Measurements from ENCODE around the gene ARF6.
"Not testable (repeated sequence)": the region's sequence is repeated elsewhere in the genome, so short reads cannot be mapped to it uniquely, and the experiment has no call there.

ARF6 gene

DNA sequence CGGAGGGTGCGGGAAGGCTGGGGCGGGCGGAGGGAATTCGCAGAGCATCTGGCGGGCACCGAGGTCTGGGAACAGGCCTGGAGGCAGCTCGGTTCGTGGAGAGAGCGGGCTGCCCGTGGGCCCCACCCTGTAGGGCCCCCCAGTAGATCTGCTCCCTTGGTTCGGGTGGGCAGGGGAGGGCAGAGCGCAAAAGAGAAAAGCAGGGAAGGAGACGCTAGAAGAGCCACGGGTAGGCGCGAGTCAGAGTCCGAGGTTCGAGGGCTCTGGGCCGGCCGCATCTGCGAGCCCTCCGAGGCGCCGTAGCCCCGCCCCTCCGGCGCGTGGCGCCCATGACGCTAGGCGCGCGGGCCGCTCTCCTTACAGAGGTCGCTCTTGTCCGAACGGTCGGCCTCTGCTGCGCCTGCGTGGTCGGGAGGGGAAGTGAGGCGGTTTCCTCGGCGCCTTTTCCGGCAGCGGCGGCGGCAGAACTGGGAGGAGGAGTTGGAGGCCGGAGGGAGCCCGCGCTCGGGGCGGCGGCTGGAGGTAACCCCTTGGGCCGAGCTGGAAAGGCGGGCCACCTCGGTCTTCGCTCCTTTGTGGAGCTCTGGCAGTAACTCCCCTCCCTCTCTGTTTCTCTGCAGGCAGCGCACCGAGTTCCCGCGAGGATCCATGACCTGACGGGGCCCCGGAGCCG lies at the start of gene ARF6:
Gene ARF6 (plus strand): TSS at position 447 of the 673 bp plus-strand sequence. CDS start 655 bp downstream, outside the sequence.
- peak; percentile 90 for DNase-seq

DNA sequence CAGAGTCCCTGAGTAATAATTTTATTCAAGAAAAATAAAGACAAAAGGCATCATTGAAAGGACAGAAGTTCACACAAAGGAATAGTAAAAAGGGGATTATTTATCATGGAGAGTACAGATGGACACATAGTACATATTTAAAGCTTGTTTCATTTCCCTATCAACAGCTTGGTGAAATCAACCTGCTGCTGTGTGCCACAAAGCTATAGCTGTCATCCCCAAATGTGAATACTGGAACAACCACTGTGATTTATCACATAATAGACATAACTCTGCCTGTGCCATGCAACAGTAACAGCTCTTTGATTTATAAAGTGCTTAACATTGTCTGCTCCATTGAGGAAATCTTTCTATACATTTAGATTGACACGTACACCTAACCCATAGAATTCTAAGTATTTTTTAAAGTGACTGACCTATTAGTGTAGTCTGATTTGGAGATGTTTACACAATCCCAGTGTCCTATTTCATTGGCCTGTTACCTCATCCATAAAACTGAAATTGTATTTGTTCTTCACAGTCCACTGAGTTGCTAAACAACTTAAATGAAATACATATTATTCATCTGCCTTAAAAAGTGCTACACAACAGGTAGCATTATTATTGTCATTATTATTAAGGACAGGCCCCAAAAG lies 43.6 kb upstream of the ARF6 start:
- no peak for DNase-seq

DNA sequence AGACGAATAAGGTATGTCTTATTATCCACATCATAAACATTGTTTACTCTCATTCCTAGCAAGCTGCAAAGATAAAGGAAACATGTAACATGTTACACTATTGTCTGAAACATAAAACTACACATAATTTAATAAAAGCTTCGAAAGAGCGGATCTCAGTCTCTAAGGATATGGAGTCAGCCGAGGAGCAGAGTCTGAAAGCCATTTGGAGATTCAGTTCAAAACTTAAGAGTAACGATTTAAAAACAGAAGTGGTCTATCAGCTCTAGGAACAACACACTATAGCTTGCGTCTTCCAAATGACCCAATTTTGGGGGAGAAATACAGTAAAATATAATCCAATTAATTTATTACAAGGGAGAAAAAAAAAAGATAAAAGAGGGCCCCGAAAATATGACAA lies 41.1 kb upstream of the ARF6 start:
- no peak for DNase-seq

DNA sequence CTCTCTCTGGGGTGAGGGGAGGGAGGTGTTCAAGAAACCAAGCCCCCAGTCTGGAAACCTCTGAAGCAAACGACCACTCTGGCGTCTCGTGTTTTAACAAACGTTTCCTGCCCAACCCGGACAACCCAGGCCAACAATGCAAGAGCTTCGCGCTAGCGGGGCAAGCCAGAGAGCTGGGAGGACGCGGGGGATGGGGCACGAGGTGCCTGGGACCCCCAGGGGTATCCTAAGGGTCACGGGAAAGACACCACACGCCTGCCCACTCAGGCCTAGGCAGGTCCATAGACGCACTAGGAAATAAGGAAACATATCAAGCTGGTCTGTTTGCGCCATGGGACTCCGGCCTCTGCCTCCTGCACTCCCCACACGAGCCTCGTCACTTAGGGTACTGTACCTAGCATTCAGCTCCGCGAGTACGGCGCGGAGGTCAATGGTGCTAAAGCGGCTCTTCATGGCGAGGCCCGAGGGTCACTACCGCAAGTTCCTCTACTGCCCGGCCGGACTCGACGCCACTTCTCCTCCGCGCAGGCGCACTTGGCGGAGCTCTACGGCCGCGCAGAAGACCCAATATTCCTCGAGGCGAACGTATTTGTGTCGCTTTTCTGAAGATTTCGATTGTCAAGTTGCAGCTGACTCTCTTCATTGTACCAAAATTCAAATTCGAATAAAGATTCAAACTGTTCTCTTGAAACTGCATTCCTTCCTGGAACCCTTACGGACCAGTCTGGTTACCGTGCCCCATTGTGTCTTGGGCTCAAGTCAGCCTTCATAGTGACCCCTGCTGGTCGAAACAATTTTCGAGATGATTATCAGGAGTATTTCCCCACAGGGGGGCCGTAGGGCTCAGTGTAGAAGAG lies 40.4 kb upstream of the ARF6 start, which contains the start of gene NEMF:
Gene NEMF (minus strand): TSS at position 488 of the 857 bp plus-strand sequence. CDS start 35 bp downstream, at position 453.
- DNase-seq, result peak; percentile 65

DNA sequence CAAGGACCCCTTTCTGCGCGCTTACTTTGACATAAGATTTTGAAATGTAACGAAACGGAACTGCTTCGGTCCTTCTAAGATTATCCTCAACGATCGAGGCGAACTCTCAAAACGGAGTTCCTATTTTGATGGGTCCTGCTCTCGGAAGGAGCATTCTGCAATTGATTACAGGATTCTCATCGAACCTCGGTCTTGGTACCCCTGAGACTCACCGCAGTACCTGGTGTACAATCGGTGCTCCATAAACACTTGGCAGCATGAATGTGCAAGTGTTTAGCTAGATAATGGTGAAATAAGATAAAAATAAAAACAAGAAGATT lies 39.8 kb upstream of the ARF6 start:
- no peak for DNase-seq

DNA sequence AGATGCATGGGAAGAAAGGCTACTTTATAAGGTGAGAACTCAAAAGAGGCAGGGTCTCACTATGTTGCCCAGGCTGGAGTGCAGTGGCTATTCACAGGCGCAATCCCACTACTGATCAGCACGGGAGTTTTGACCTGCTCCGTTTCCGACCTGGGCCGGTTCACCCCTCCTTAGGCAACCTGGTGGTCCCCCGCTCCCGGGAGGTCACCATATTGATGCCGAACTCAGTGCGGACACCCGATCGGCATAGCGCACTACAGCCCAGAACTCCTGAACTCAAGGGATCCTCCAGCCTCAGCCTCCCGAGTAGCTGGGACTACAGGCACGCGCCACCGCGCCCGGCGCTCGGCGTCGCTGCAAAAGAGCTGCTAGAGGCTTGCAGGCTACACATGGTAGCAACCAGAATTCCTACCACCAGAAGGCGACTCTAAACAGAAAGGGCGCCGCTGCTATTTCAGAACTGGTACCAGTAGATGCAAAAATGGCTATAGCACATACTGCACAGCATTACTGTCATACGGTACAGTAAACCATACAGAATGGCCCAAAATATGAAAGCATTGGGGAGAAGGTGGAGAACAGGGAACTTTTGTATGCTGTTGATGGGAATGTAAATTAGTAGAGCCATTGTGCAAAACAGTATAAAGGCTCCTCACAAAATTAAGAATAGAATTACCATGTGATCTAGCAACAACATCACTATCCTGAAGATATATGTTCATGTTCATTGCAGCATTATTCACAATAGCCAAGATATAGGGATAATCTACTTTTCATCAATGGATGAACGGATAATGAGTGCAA lies 39.1 kb upstream of the ARF6 start:
- peak; percentile 70 for DNase-seq

DNA sequence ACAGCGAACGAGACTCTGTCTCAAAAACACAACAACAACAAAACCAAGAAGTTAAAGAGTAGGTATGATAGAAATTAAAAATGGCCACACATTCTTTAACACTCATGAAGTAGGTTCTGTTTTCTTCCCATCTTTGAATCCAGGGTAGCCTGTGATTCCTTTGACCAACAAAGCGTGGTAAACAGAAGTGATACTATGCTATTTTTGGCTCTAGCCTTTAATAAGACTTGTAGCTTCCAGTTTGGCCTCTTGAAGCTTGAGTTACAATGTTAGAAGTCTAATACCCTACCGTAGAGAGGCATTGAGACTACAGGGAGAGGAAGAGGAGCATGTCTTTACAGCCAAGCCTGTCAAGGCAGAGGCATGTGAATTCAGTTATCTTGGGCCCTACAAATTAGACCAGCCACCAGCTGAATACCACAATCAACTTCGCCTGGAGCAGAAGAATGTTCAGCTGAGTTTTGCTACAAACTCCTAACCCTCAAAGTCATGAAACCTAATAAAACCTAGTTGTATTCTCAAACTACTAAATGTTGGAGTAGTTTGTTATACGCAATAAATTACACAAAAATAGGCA lies 35.4 kb upstream of the ARF6 start:
- DNase-seq, result no peak

DNA sequence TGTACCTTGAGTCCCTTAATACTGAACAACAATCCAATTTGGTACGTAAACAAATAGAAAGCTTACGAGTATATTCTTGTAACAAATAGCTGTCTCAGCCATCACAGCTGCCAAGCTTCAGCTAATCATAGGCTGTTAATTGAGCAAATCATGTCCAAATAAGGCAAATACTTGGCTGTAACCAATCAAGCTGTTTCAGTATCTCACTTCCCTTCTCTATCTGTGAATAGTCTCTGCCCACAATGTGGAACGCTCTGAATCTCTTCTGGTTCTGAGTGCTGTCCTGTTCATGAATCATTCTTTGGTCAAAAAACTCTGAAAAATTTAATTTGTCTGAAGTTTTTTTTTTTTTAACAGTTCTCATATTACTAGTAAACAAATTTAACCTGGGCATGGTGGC lies 34.5 kb upstream of the ARF6 start:
- DNase-seq, result no peak

DNA sequence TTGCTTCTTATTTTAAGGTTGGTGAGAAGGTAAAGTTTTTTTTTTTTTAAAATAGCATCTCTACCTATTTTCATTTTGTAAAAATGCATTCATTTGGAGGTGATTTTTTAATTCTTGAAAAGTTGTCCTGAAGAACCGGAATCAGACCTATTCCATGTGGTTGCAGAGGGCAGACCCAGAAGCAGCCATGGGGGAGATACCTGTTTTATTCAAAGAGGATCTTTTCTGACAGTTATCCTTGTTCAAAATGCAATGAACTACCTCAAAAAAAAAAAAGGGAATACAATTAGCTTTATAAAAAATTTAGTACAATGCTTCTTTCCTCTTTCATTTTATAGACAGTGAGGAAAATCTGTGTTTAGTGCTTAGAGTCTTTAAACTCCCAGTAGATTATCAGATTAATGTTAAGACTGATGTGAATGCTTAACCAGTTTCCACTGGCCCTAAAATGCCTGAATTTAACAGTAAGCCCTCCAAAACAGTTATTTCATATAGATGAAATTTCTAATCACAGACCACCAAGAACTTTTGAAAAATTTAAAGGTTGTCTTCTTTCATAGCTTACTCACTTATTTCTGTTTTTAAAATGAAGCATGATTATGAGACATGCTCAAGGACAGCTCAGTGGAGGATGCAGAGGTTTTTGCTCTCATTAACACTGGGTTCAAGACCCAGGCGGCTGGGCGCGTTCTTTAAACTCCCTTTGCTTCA lies 31.7 kb upstream of the ARF6 start:
- no peak for DNase-seq

DNA sequence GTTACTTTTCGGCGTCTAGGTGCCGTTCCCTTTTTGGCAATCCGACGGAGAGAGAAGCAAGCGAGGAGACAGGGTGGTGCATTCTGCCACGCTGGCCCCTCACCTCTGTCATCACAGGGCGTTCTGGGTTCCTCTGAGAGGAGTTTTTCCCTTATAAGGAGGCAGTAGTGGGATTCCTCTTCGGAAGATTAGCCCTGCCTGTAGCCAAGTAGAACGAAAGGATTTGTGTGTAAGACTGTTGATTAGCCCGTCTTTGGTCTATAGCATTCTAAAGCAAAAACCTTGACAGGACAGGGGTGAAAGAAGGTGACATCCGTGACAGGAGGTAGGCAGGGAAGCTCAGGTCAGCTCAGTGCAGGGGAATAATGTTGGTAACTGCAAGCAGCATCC lies 31.2 kb upstream of the ARF6 start:
- peak; percentile 84 for DNase-seq

DNA sequence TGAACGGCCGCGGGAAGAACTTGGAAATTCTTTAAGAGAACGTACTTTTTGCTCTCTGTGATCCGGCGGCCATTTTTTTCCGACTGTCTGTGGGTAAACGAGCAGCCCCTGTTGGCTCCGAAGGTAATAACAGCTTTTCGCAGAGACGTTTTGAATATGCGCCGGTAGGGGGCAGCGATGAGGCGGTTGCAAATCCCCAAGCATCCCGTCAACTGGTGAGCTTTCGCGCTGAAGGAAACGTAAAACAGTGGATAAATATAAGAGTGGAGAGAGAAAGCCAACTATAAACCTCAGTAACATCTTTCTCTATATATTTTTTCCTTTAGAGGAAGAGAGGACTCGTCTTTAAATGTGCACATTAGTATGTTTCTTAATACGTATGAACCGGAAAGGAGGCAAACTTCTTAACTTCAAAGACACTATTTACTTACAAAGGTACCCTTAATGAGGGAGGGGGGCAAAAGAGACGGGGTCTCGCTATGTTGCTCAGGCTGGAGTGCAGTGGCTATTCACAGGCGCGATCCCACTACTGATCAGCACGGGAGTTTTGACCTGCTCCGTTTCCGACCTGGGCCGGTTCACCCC lies 30.7 kb upstream of the ARF6 start:
- DNase-seq, result peak; percentile 93

DNA sequence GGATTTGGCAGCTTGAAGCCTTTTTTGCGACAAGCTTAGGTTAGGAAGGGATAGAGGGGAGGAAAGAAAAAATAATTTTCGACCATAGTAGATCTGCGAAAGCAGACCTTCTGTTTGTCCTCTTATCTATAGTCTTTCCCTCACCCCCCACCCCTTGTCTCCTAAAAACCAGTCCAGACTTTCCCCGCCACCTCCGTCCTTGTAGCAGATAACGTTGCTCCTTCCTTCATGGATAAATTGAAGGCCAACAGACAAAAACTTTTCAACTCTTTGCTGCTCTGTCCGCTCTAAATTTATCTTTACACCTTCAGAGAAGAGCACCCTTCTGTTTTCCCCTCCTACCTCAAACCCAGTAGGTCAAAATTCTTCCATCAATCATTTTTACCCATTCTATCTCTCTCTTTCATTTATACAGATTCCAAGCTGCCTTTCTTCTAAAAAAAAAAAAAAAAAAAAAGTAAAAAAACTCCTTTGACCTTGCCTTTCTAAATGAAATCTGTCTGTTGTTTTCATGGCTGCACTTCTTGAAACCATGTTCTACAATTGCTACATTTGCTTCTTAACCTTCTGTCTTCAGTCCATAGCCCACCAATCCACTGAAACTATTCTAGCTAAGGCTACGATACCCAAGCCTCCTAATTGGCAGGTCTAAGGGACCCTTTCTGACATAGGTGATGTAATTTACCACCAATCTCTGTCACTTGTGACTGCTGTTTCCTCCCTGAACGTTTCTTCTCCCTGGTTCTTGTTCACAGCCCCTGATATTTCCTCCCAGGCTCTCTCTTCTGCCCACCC lies 29.2 kb upstream of the ARF6 start:
- DNase-seq, result no peak

DNA sequence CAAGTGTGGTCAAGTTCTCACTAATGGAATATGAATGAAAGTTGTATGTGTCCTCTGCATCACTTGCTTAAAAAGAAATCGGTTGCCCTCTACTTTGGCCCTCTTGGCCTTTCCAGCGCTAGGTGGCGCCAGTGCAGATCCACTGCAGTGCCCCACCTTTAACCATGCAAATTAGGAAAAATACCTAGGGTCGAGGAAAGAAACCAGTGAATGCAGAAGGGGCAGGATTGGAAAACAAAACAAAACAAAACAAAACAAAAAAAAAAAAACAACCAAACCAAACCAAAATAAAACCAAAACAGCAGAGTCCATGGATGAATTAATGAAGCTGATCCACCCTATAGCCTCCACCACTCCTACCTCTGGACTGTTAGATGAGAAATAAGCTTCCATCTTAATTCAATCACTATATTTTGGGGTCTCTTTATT lies 27.4 kb upstream of the ARF6 start:
- DNase-seq, result peak; percentile 25

DNA sequence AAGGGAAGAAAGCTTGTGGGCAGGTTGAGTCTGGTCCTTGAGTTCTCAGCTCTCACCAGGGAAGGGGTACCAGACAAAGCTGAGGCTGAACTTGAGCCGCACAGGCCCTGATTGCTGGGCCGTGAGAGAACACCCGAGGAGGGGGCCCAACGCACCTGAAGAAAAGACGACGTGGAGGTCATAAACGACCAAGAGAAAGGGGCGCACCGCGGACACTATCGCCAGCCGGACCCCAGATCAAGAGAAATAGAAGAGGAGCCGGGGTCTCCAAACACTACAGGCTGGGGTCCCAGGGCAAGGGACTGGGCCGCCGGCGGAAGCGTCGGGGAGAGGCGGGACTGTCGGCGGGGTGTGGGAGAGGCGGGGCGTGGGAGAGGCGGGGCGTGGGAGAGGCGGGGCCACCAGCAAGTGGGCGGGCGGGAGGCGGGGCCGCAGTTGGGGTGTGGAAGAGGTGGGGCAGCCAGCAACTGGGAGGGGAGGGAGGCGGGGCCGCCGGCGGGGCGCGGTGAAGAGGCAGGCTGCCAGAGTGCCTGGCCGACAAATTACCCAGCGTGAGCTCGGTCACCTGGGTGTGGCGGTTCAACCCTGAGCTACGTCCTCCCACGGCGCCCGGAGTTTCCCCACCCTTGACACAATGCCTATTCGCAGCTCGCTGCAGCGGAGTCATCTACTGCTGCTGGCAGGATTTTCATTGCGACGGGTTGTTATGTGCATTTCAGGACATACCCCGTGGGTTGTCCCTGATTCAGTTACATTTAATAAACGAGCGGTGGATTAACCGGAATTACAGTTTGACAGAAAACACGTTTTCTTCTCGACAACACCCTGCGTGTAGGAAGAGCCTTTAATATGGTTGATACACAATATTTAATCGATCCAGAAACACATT lies 24.8 kb upstream of the ARF6 start:
- peak; percentile 72 for DNase-seq

DNA sequence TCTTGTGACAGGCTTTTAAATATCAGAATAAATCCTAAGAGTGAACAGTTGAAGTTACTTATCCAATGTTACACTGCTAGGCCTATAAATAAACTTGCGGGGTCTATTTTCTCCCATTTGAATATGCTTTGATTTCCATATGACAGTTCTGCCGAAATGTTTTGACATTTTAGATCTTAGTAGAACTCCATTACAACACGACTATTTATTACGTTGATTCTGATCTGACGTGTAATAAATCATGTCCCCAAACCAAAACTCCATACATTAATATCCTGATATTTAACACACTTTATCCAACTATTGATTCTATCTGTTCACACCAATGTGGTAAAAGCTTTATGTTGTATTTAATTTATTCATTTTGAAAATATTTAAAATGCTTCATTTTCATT lies 24.2 kb upstream of the ARF6 start:
- DNase-seq, result no peak

DNA sequence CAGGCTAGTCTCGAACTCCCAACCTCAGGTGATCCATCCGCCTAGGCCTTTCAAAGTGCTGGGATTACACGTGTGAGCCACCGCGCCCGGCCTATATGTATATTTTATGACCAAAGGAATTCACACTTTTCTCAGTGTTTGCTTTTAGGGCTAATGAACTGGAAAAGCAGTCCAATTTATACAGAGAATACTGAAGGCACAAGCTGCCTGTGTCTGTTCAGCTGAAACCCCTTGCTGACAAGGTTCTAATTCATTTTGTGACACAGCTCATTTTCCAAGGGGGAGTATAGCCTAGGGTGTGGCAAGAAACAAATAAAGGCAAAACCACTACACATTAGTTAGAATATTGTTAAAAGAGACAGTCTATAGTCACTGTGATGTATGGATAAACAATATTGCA lies 22.0 kb upstream of the ARF6 start:
- DNase-seq, result no peak

DNA sequence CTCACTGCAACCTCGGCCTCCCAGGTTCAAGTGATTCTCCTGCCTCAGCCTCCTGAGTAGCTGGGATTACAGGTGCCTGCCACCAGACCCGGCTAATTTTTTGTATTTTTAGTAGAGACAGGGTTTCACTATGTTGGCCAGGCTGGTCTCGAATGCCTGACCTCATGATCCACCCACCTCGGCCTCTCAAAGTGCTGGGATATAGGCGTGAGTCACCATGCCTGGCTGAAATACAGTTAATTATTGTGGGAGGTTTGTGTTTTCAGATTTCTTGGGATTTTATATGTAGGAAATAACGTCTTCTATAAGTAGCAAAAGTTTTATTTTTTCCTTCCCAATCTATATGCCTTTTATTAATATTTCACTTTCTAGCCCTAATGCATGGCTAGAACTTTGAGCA lies 19.3 kb upstream of the ARF6 start:
- DNase-seq, result not testable (repeated sequence)

DNA sequence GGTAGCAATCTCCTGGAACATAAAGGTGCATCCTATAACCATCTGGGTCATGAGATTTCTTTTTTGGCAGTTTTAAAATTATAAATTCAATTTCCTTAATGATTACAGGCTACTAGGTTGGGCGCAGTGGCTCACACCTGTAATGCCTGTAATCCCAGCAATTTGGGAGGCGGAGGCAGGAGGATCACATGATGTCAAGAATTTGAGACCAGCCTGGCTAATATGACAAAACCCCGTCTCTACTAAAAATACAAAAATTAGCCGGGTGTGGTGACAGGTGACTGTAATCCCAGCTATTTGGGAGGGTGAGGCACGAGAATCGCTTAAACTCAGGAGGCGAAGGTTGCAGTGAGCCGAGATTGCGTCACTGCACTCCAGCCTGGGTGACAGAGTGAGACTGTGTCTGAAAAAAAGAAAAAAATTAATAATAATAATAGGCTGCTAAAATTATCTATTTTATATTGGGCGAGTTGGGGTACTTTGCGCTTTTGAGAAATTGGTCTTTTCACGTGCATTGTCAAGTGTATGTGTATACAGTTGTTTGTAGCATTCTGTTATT lies 17.2 kb upstream of the ARF6 start:
- DNase-seq, result no peak

DNA sequence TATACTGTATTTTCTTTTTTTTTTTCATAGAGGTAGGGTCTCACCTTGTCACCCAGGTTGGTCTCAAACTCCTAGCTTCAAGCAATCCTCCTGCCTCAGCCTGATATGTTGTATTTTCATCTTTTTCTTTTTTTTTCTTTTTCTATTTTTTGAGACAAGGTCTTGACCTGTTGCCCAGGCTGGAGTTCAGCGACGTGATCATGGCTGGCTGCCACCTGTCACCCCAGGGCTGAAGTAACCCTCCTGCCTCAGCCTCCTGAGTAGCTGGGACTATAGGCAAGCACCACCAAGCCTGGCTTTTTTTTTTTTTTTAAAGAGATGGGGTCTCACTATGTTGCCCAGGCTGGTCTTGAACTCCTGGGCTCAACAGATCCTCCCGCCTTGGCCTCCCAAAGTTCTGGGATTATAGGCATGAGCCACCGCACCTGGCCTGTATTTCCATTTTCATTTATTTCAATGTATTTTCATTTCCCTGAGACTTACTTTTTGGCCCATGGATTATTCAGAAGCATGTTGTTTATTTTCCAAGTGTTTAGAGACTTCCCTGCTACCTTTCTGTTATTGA lies 16.2 kb upstream of the ARF6 start:
- no peak for DNase-seq

All from DMS 273 treated with DMSO at 0.1 percent for 48 hours (cell line).